Stimulated activated naive CD8-positive, alpha-beta T cell treated with anti-CD3 and anti-CD28 coated beads, Interleukin-15, Interleukin-2, amounts not matched to agents 100 U/mL and 50 U/mL, for 24 hours (primary cell): ENCODE data around the gene ATG101.

Source experiments
- ATAC-seq: fragments of 150-1000 bp; cut with Tn5 transposase; one replicate; pipeline ENCODE4 v1.10.0; 2021
- DNase-seq: peaks from one replicate; pipeline ENCODE4 v3.0.0; 2021

ATG101 gene

GRCh38 chr12:52042706-52043385, 26.9 kb upstream of the ATG101 start:
- no peak for DNase-seq
- ATAC-seq: no peak

GRCh38 chr12:52043386-52044212, 26.2 kb upstream of the ATG101 start:
- DNase-seq (no peak), ATAC-seq (no peak)

GRCh38 chr12:52044292-52044983, 25.3 kb upstream of the ATG101 start:
- no peak for DNase-seq
- no peak for ATAC-seq

GRCh38 chr12:52045794-52046199, 24.0 kb upstream of the ATG101 start:
- no peak for DNase-seq
- no peak for ATAC-seq

GRCh38 chr12:52046859-52047258, 22.9 kb upstream of the ATG101 start:
- DNase-seq (no peak), ATAC-seq (no peak)

- no peak for DNase-seq
- no peak for ATAC-seq
Measured at GRCh38 chr12:52049286-52049685, 20.5 kb upstream of the ATG101 start.

GRCh38 chr12:52049688-52050087, 20.1 kb upstream of the ATG101 start:
- no peak for ATAC-seq
- no peak for DNase-seq

GRCh38 chr12:52050116-52050757, 19.5 kb upstream of the ATG101 start:
- ATAC-seq (no peak), DNase-seq (no peak)

GRCh38 chr12:52050758-52051541, 18.8 kb upstream of the ATG101 start, which contains the start of gene NR4A1:
TSS of gene NR4A1 (plus strand) at chr12:52051442. CDS start at chr12:52054329, 2,887 bp downstream.
- DNase-seq: peak; percentile 100
- ATAC-seq: peak; percentile 89

- ATAC-seq: no peak
- no peak for DNase-seq
Measured at GRCh38 chr12:52052468-52053186, 17.2 kb upstream of the ATG101 start.

GRCh38 chr12:52053536-52054209, 16.1 kb upstream of the ATG101 start:
- DNase-seq (no peak), ATAC-seq (no peak)

GRCh38 chr12:52054231-52054832, 15.4 kb upstream of the ATG101 start:
- no peak for ATAC-seq
- DNase-seq: no peak

GRCh38 chr12:52054833-52055730, 14.7 kb upstream of the ATG101 start:
- ATAC-seq (no peak), DNase-seq (no peak)

- no peak for ATAC-seq
- DNase-seq: no peak
Measured at GRCh38 chr12:52055731-52056711, 13.8 kb upstream of the ATG101 start.

GRCh38 chr12:52056801-52057637, 12.8 kb upstream of the ATG101 start:
- DNase-seq: no peak
- no peak for ATAC-seq
